Activated CD4-positive, alpha-beta T cell treated with anti-CD3 and anti-CD28 coated beads for 1 hour (primary cell): ENCODE data around the gene RASSF7.
A peak's percentile ranks its signal among the peaks of the same experiment; 100 is the strongest.
"Not testable (repeated sequence)": the region's sequence is repeated elsewhere in the genome, so short reads cannot be mapped to it uniquely, and the experiment has no call there.

Experiments
- DNase-seq: peaks from one replicate; pipeline ENCODE4 v3.0.0-alpha.2; 2020

RASSF7 gene

DNA sequence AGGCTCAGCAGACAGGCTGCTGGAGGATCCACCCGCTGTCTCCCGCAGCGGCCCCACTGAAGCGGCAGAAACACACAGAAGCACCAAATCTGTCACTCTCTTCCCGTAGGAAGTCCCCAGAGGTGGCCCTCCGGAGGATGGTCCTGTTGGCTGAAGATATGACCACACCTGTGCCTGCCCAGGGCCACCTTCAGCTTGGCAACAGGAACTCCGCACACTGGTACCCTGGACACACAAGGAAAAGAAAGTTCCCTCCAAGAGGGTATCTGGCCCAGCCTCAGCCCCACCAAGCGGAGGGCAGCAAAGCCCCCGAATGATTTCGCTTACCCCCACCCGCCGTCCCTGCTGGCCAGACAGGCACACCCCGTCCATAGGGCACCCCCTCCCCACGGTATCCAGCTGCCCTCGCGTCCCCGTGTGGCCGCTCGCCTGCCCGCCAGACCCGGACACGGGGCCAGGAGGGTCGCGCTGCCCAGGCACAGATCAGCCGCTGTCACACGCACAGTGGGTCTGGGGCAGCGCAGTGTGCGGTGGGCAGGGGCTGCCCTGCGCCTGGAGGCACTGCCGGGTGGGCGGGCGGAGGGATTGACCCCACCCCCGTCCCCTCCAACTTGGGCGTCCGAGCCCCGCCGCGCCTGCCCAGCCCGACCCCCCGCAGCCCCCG lies 7.0 kb downstream of the RASSF7 start:
- no peak for DNase-seq

DNA sequence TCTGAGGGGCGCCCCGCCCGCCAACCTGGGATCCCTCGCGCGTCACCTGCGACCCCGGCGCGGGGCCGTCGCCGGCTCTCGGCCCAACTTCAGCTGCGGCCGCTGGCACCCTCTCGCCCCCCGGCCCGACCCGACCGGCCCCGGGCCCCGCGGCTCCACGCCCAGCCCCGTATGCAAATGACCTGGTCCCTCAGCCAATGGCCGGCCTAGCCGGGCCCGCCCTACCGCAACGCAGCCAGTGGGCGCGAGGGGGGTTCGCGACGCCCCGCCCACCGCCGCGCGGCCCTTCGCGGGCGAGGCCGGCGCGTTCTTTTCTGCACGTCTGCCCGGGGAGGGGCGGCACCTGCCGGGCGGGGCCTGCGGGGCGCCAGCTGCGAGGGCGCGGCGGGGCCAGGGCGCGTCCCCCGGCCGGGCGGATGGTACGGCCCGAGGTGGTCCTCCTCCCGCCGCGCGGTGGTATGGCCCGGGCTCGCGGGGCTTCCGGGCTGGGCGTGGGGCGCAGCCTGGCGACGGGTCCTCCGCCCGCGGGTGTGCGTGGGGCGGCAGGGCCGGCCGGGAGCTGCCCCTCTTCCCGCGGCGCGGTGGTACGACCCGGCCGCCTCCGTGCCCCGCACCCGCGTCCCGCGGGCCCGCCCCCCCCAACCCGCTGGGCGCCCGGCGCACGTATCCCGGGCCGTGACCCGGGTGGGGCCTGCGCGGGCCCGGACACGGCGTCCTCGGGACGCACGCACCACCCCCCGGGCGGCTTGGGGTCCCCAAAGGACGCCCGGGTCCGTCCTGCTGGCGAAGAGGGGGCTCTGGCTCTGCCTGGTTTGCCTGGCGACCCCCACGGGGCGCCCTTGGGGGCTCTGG lies 7.8 kb downstream of the RASSF7 start:
- DNase-seq: peak; percentile 87

DNA sequence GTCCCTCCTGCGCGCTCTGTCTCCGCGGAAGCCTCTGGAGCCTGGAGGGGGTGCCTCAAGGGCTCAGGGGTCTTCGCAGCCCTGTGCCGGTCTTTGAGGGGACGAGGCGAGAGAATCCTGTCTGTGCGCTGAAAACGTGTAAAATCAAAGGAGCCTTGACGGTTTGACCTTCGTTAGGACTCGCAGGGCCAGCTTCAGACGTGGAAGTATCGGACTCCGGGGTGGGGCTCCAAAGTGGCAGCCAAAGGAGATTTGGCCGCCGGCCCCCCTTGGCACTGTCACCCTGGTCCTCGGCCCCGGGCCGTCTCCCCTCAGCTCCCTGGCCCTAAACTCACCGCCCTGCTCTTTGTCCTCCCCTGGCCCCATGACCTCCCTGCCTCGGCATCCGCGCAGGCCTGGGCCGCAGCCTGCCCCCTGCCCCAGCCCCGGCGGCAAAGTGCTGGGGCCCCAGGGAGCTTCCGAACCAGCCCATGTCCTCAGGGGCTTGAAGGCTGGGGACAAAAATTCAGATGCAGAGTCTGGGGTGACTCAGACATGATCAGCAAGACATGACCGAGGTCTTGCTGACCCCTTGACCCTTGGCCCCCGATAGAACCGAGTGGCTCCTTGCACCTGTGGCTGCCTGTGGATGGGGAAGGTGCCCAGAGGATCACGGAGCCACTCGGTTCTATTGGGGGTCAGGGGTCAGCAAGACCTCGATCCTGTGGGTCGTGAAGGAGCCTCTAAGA lies 8.6 kb downstream of the RASSF7 start:
- no peak for DNase-seq

DNA sequence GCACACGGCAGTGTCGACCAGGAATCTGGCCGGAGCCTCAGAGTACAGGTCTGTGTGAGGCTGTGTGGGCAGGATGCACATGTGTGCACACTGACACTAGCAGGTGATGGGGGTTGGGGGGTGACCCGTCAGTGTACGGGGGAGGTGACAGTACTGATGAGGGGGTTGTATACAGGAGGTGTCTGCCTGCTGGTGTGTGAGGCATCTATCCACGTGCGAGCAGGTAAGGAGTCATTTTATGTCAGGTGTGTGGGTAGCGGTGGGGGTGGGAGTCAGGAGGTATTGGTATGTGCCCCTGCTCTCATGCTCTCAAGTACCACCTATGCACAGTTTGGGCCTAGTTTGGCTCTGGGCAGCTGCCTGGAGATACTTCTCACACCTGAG lies 11.0 kb downstream of the RASSF7 start:
- DNase-seq: no peak

DNA sequence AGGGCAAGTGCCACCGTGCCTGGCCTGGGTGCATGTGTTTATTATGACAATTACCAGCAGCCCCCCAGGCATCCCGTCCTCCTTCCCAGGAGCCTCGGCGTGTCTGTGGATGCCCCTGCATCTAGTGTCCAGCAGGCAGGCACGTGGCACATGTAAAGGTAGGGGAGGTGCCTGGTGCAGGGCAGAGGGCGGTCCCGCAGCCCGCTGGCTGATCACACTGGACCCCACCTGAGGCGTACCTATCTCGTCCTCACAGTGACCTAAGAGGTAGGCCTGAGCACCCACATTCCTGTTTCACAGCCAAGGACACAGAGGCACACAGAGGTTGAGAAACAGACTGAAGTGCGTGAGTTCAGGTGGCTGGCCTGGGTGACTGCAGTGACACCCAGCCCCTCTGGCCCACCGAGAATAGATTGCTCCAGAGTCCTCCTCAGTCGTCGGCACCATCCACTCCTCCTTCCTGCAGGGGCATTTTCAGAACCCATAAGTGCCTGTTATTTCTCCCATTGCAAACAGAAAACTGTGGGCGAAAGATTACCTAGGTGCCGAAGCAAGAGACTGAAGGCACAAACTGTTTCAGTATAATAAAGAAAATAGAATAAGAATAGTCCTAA lies 12.5 kb downstream of the RASSF7 start:
- no peak for DNase-seq

DNA sequence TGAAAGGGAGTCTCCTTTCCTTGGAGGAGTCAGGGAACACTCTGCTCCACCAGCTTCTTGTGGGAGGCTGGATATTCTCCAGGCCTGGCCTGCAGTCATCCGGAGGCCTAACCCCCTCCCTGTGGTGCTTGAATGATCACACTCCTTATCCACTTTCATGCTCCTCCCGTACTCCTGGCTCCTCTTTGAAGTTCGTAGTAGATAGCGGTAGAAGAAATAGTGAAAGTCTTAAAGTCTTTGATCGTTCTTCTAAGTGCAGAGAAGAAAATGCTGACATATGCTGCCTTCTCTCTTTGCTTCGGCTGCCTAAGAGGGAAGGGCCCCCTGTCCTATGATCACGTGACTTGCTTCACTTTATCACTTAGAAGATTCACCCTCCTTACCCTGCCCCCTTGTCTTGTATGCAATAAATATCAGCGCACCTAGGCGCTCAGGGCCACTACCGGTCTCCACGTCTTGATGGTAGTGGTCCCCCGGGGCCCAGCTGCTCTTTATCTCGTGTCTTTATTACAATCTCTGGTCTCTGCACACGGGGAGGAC lies 13.3 kb downstream of the RASSF7 start:
- DNase-seq: not testable (repeated sequence)

DNA sequence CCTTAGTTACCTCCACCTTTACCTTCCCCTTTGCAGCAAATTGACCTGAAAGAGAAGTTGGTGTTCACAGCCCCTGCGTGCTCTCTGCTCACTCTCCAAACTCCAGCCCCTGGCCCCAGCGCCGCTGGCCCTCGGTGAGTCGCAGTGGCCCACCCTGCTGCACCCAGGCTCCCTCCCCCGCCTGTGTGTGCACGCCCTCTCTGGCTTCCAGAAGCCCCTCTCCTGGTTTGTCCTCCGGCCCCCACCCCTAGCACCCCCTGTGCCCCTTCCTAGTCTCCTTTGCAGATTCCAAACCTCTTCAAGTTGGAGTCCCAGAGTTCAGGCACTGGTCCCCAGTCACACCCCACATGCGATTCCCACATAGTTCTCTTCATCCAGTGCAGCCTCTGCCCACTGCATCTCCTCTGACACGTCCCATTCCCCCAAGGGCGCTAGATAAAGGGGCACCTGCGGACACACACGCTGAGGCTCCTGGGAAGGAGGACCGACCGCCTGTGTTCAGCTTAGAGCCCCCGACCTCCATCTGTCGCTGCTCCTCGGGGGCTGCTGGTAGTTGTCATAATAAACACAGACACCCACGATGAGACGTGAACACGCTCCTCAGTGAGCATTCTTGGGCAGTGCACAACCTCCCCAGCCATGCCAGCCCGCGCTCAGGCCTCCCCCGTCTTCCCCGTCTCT lies 14.0 kb downstream of the RASSF7 start:
- DNase-seq: no peak

DNA sequence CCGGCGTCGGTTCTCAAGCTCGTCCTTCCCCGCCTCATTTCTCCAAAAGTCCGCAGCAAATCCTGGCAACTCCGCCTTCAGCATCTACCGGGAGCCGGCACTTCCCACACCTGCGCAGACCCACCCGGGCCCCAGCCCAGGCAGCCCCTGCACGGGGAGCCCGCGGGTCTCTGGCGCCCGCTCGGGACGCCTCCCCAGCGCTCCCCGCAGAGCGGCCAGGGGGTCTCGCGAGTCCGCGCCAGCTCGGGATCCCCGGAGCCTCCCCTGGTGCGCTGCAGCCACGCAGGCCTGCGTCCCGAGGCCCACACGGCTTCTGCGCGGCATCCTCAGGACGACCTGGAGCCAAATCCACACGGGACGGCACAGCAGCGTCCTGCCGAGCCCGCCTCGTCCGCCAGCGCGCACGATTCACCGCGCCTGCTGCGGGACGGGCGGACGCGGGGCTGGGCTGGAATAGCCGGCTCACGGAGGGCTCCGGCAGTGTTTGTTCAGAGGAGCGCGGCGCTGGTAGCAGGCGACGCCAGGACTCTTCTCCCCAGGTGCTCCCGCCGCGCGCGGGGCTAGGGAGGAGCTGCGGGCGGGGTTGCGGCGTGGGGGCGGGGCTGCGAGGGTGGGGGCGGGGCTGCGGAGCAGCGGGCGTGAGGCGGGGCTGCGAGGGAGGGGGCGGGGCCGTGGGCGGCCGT lies 14.7 kb downstream of the RASSF7 start:
- DNase-seq: no peak

DNA sequence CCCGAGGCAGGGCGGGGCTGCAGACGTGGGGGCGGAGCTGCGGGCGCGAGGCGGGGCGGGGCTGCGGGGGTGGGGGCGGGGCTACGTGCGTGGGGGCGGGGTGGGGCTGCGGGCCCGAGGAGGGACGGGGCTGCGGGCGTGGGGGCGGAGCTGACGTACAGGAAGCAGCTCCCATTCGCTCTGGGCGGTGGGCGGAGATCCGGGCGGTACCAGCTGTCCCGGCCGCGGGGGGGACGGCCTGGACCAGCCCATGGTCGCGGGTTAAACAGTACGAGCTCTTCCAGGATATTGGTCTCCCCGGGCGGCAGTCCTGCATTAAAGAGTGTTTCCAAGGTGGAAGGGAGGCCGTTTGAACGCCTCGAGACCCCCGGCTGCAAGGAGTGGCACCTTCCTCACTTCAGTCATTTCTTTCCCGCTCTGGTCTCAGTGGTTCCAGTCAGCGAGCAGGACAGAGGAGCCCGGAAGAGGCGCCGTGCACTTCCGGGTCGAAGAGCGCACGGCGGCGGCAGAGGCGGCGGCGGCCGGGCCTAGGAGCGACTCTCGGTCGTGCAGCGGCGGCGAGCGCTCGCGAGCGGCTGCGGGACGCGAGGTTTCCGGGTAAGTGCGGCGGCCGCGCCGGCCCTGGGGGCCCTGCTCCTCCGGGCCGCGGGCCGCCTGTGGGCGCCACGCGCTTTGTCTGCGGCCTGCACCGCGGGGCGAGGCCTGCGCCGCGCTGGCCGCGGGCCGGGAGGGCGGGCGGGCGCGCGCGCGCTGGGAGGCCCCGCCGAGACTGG lies 15.4 kb downstream of the RASSF7 start, which contains the start of gene PHRF1:
Gene PHRF1, plus strand, starts transcription at position 475 of the 773 bp plus-strand sequence. CDS start 5,043 bp downstream, outside the sequence.
- peak; percentile 95 for DNase-seq

DNA sequence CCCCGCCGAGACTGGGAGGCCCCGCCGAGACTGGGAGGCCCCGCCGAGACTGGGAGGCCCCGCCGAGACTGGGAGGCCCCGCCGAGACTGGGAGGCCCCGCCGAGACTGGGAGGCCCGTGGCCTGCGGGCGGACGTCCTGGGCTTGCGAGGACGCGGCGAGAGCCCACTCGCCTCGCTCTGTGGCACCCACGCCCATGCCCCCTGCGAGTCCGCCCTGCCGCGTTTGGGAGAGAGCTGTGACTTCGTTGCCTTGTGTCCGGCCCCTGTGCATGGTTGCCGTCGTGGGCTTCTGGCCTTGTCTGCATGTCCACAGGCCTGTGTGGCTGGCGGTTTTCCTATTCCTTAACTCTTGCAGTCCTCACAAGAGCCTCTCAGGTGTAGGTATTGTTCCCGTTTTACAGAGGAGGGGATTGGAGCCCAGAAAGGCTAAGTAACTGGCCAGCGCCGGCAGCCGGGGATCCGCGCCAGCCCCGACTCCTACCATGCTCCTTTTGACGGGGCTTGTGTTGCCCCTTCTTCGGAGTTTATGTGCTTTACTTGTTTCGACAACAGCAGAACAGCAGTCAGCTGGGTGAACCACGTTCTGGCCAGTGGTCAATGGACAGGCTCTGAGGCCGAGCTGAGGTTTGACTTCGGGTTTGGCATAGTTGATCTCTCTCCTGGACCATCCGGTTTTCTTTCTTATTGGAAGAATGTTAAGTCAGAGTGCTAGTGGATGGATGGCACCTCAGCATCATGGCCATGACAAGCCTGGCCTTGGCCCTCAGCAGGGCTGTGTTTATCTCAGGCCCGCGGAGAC lies 16.2 kb downstream of the RASSF7 start:
- no peak for DNase-seq

DNA sequence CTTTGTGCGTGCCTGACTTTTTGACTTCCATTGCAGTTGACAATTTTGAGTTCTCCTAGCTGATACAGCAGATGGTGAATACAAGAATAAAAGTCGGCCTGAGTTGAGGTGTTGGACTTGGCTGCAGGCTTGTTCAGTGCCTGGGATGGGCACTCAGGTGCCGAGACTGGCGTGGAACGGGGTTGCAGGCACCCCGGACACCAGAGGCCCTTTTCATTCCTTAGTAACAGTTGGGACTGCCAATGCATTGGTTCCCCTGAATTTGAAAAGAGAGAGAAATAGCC lies 16.8 kb downstream of the RASSF7 start:
- no peak for DNase-seq

DNA sequence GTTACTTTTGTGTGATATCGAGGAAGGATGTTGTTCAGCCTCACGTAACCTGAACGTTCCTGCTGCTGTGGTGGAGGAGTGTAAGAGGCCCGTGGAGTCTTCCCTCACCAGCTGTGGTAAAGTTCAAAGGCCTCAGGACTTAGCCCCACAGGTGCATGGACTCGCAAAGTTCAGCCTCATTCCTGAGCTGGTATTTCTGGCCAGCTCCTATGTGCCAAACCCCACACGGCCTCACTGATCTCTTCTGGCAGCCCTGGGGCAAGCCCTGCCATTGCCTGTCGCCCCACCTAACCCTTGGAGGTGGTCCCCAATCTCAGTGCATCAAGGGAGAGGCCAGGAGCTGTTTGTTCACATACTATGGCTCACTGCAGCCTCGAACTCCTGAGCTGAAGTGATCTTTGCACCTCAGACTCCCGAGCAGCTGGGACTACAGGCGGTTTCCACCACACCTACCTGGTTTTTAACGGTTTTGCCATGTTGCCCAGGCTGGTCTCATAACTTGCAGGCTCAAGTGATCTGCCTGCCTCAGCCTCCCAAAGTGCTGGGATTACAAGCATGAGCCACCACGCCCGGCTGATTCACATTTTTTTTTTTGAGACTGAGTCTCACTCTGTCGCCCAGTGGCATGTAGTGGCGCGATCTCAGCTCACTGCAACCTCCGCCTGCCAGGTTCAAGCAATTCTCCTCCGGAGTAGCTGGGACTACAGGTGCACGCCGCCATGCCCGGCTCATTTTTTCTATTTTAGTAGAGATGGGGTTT lies 17.7 kb downstream of the RASSF7 start:
- no peak for DNase-seq

DNA sequence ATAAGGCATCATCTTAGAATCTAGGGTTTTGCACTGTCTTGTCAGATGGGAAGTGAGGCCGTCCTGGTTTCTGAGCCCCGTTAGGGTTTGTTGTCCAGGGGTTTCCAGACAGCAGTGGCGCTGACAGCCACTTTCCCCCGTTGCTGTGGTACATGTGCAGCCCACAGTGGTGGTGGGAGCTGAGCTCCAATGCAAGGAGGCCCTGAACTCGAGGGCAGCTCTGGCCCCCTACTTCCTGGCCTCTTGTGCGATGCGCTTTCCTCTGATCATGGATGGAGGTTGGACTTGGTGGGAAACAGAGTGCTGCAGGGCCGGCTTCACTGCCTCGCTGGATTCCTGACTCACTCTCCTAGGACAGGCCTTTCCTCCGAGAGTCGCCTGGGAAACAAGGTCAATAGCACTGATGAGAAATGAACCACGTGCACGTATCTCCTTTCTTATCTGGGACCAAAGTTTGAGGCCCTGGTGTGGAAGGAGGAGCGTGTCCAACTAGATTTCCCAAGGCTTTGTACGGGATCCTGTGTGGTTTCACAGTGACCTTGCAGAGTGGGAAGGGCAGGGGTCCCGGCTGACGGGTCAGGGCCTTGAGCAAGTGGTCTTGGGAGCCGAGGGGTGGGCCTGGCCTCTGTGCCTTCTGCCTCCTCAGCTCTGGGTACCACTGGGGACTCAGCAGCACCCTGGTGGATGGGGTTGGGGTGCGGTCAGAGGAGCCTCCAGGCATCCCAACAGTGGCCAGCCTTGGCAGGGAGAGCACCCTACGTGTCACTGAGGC lies 19.2 kb downstream of the RASSF7 start:
- DNase-seq: no peak

DNA sequence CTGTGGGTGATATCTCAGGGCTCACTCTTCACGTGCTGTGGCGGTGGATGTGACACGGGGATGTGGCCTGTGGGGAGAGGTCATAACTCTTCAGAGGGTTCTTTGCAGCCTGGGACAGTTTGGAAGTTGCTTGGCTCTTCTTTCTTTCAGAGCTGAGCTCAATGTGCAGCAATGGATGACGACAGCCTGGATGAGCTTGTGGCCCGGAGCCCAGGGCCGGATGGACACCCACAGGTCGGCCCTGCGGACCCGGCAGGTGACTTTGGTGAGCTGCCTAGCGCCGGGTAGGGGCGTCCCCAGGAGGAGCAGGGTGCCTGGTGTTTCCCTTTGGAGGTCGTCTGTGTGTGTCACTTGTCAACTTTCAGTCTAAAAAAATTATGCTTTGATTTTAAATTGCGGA lies 20.6 kb downstream of the RASSF7 start:
- no peak for DNase-seq

DNA sequence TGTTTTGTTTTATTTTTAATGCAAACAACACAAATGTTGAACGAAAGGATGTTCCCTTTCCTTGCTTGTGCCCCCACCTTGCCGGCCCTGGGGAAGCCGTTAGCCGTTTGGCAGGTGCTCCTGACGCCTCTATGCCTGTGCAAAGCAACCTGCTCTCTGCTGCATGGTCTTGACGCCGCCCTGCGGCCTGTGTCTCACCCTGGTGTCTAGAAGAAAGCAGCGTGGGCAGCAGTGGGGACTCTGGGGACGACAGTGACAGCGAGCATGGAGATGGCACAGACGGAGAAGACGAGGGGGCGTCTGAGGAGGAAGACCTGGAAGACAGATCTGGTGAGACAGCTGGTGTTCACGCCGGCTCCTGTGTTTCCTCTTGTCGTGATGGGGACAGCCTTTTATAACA lies 21.0 kb downstream of the RASSF7 start:
- DNase-seq: no peak

DNA sequence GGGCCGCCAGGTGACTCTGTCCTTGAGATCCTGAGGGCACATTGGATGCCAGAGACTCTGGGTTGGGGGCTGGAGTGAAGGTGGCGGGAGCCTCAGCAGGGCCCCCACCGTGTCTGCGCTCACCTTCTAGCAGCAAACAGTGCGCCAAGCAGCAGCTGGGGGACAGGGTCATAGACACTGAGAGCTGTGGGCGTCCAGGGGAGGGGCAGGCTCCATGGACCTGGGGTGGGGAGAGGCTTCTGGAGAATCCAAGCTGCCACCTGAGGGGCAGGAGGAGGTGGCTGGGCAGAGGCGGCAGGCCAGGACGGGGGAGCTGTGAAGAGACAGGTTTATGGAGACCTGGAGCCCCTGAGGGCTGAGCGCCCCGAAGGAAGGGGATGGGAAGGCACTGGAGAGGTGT lies 23.5 kb downstream of the RASSF7 start:
- no peak for DNase-seq

DNA sequence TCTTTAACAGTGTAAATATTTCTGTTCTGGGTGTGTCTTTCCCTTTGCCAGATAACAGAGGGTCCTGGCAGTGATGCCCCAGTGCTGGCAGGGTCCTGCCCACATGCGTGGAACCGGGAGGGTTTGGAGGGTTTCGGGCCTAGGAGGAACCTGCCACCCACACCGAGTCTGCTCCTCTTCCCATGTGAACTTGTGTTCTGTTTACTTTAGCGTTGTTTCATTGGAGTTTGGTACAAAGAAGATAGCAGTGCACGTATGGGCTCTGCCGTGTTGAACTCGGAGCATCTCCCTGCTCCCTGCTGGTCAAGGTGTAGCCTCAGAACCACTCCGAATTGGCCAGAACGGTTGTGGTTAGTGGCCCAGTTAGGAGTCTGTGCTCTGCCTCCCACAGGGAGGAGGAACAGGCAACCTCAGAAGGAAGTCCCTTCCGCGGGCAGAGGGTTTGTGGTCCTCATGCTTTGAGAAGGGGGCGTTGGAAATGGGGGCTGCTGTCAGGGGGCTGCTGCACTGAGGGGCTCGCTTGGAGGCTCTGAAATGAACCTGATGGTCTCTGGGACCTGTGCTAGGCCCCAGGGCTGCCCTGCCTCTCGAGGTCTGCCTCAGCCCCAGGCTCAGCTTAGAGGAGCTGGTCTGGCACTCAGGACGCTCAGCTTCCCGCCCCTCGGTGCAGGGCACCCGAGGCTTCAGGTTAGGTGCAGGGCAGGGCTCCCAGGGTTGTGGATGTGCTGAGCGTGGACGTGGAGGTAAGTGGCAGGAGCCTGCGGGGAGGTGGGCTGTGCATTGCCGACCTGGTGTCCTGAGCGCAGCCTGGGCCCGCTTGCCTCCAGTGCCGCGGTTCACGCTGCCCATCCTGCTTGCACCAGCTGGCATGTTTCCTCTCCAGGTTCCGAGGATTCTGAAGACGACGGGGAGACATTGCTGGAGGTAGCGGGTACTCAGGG lies 25.9 kb downstream of the RASSF7 start:
- DNase-seq: no peak

DNA sequence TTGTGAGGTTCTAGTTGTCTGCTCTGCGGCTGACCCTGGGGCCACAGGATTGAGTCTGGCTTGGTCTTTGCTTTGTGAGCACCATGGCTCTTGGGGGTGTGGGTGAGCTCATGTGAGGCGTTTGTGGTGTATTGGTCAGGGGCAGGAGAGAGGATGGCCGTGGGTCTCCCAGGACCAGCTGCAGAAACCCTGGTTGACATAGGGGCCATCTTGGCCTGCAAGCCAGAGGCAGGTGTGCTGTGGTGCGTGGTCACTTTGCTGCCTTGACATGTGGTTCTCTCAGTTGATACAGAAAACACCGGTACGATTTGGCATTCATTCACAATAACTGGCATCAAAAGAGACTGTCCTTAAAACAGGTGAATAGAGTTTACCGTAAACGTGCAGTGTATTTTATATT lies 26.8 kb downstream of the RASSF7 start:
- no peak for DNase-seq
